ENCODE measurements around the gene RAET1E.
"Not testable (repeated sequence)": the region's sequence is repeated elsewhere in the genome, so short reads cannot be mapped to it uniquely, and the experiment has no call there.

Gene RAET1E

GRCh38 chr6:149897855-149898744 is at the start of gene RAET1E:
Gene RAET1E (minus strand): TSS chr6:149898113. CDS start chr6:149890901, 7,212 bp downstream.
- no peak within 1 kb of the TSS for H3K27ac ChIP-seq
- TF ChIP-seq, protein P1, sequence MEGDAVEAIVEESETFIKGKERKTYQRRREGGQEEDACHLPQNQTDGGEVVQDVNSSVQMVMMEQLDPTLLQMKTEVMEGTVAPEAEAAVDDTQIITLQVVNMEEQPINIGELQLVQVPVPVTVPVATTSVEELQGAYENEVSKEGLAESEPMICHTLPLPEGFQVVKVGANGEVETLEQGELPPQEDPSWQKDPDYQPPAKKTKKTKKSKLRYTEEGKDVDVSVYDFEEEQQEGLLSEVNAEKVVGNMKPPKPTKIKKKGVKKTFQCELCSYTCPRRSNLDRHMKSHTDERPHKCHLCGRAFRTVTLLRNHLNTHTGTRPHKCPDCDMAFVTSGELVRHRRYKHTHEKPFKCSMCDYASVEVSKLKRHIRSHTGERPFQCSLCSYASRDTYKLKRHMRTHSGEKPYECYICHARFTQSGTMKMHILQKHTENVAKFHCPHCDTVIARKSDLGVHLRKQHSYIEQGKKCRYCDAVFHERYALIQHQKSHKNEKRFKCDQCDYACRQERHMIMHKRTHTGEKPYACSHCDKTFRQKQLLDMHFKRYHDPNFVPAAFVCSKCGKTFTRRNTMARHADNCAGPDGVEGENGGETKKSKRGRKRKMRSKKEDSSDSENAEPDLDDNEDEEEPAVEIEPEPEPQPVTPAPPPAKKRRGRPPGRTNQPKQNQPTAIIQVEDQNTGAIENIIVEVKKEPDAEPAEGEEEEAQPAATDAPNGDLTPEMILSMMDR (conservative IDR thresholded peaks at IDR 0.05), result no peak

DNA sequence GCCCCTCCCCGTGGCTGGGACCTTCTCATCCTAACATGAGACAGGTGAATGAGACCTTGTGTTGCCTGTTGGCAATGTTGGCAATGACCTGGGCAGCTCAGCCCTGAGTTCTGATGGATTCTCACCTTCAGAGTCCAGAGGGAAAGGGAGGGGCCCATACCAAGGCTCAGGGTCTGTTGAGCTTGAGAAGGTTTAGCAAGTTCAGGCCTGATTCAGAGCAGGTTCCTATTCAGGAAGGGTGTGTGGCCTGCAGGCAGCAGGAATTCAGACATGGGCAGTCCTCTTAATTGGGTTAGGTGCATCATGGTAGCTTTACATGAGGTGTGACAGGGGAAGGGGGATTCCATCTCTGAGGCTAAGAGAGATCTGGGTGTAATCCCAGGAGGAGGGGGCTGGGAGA is 49.6 kb upstream of the RAET1E start:
- H3K27ac ChIP-seq, result not testable (repeated sequence)

DNA sequence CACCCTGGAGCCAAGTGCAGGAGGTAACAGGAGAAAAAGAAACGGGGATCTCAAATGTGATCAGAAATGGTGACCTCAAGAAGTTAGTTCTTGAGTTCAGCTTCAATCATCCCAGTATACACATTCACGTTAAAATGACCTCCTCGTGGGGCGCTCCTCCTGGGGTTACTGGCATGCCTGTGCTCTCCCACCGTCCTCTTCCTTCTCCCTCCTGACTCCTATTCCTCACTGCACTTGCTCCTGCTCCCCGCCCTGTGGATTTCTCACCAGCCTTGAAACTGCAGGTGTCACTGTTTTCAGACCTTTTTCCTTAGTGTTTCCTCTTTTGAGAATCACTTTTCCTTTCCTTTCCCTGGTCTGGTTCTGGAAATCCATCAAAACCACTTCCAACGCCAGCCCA is 48.7 kb upstream of the RAET1E start:
- not testable (repeated sequence) for H3K27ac ChIP-seq

DNA sequence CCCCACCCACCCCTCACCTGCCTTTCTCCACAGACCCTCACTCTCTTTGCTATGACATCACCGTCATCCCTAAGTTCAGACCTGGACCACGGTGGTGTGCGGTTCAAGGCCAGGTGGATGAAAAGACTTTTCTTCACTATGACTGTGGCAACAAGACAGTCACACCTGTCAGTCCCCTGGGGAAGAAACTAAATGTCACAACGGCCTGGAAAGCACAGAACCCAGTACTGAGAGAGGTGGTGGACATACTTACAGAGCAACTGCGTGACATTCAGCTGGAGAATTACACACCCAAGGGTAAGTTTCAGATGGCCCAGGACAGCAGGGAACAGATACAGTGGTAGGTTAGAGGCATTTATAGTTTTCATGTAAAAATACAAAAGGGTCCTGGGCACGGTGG is 47.4 kb upstream of the RAET1E start:
- not testable (repeated sequence) for H3K27ac ChIP-seq

DNA sequence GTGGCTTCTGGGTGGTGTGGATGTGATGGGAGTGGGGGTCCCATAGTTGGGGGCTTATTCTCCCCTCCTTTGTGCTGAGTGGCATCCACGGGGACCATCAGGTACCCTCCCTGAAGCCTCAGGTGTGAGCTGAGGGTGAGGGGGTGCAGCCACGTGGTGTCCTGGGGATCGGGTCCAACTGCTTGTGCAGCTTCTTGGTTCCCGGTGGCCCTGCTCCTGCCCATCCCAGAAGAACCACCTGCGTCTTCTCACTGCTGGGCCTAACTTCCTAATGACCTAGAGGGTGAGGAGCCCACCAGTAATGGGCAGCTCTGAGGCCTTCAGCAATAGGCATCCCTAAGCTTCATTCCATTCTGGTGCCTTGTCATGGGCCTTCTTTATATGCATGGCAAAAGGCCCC is 45.4 kb upstream of the RAET1E start:
- not testable (repeated sequence) for H3K27ac ChIP-seq

- TF ChIP-seq, protein P1 (conservative IDR thresholded peaks at IDR 0.05), result no peak
- H3K27ac ChIP-seq, result peak overlapping the region; percentile 47
These were observed 44.5 kb upstream of the RAET1E start for GRCh38 chr6:149942461-149942829.

DNA sequence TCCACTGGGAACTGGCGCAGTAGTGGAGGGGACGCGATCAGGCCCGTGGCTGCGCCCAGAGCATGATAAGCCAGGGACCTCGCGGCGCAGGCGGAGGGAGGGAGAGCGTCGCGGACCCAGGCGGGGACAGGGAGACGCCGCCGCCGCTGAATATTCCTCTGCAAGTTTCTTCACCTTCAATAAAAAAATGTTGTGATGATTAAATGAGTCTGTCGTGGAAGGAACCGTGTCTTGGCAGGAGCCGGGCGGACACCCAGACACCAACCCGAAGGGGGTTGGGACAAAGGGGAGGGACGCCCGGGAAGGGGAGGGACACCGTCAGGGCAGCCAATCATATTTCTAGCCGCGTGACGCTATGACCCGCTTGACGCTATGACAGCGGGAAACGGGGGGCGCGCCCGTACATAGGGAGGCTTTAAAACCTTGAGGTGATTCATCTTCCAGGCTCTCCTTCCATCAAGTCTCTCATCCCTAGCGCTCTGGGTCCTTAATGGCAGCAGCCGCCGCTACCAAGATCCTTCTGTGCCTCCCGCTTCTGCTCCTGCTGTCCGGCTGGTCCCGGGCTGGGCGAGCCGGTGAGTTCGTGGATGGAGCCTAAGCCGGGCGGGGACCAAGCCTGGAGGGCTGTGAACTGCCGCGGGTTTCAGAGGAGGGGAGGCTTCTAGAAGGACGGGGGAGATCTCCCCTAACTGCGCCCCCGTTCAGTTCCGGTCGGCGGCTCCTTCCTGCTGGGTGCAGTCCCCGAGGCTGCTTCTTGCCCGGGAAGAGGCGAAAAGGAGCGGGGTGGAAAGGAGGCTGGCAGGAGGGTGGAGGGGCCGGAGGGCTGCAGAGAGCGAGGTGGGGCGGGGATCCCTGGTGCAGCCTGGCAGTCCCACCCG is 43.9 kb upstream of the RAET1E start, which contains the start of gene ULBP2:
Gene ULBP2 (plus strand): TSS at position 432 of the 878 bp plus-strand sequence. CDS start 59 bp downstream, at position 491.
- H3K27ac ChIP-seq, result peak within 1 kb of the TSS; percentile 47
- TF ChIP-seq, protein P1 (conservative IDR thresholded peaks at IDR 0.05), result no peak

GRCh38 chr6:149940672-149940982 is 42.7 kb upstream of the RAET1E start:
- TF ChIP-seq, protein P1 (conservative IDR thresholded peaks at IDR 0.05), result no peak

GRCh38 chr6:149939909-149940671 is 42.2 kb upstream of the RAET1E start:
- H3K27ac ChIP-seq, result no peak overlapping the region
- TF ChIP-seq, protein P1 (conservative IDR thresholded peaks at IDR 0.05), result no peak

More at GRCh38 chr6:149940672-149940982, 42.7 kb upstream of the RAET1E start:
- H3K27ac ChIP-seq, result no peak overlapping the region

Measured in VCaP (cell line).